Measurements from ENCODE around the gene ADM. TPM values are rescaled to one million over a fixed set of nuclear protein-coding genes. Genes with fewer than 3 reads are reported as not detected.
A peak's percentile ranks its signal among the peaks of the same experiment; 100 is the strongest.

ADM gene
- total RNA-seq, 1 donor from 2014 or later, result 28.8 TPM

GRCh38 chr11:10298342-10298741 is 6.5 kb upstream of the ADM start:
- peaks cover 30% of the 10 kb centered on the region for H3K27me3 Mint-ChIP-seq
- TF ChIP-seq CTCF (conservative IDR thresholded peaks at IDR 0.05), result peak; percentile 50
- peak overlapping the region; percentile 25 for H3K4me3 Mint-ChIP-seq
- H3K36me3 Mint-ChIP-seq, result peaks cover 10% of the 10 kb centered on the region
- H3K27ac Mint-ChIP-seq, result no peak overlapping the region
- no peak for DNase-seq (ENCODE audit: extremely low spot score, unreplicated experiment)
- H3K9me3 Mint-ChIP-seq, result no peaks in the 10 kb centered on the region
- H3K4me1 Mint-ChIP-seq (ENCODE audit: unreplicated experiment), result peaks cover 13% of the 10 kb centered on the region

GRCh38 chr11:10301656-10302358 is 3.1 kb upstream of the ADM start:
- Mint-ChIP-seq H3K9me3 (no peaks in the 10 kb centered on the region), H3K27ac (peak overlapping the region; percentile 98), H3K36me3 (peaks cover 10% of the 10 kb centered on the region), H3K4me3 (peak overlapping the region; percentile 98), H3K4me1 (ENCODE audit: unreplicated experiment) (peaks cover 18% of the 10 kb centered on the region), H3K27me3 (peaks cover 59% of the 10 kb centered on the region)
- TF ChIP-seq CTCF (conservative IDR thresholded peaks at IDR 0.05), result no peak
- no peak for DNase-seq (ENCODE audit: extremely low spot score, unreplicated experiment)

DNA sequence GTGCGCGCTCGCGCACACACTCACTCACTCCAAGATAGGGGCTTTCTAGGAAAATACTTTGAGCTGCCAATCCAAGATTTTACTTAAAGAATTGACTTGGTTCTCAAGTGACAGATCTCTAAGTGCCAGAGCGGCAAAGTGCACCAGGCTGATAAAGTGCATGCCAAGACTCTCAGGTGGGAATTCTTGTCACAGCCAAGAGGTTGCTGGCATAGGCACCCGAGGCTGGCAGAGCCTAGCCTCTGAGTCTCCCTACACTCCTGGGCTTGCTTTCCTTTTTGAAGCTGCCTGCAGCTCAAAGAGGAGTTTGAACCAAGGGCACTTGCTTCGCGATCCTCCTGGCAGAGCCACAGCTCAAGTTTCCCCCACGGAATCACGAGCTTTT is 2.5 kb upstream of the ADM start:
- Mint-ChIP-seq H3K9me3 (no peaks in the 10 kb centered on the region), H3K27ac (peak overlapping the region; percentile 98), H3K36me3 (peaks cover 14% of the 10 kb centered on the region), H3K4me3 (peak overlapping the region; percentile 98), H3K4me1 (ENCODE audit: unreplicated experiment) (peaks cover 23% of the 10 kb centered on the region), H3K27me3 (peaks cover 65% of the 10 kb centered on the region)
- TF ChIP-seq CTCF (conservative IDR thresholded peaks at IDR 0.05), result no peak
- no peak for DNase-seq (ENCODE audit: extremely low spot score, unreplicated experiment)

DNA sequence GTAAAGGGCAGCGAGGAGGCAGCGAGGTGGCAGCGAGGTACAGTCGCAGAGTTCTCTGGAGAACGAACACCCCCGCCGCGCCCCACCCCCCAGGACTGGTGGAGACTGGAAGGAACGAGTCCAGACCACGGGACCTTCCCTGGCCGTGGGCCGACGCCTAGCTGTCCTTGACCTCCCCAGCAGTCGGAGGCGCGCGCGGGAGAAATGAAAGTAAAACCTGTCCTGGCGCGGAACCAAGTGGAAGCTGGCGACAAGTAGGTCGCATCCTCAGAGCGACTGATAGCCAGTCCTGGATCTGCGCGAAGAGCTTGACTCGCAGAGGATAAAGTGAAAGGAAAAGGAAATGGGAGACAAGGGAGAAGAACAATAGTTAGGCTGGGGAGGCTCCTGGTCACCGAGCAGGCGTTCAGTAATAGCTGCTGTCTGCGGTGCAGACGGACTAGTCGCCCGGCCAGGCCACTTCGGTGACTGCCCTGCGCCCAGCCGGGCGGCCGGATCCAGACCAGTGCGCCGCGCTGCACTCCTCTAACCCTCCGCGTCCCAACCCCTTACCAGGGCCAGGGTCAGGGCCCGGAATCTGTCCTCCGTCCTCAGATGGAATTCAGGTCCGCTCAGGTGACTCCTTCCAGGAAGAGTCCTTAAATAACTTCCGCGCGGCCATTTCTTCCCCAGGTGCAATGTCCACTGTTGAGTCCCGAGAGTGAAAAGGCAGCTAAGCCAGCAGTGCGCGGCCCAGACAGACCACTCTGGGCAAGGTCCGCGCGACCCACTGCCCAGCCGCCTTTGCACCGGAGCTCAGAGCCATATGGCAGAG is 1.9 kb upstream of the ADM start:
- Mint-ChIP-seq H3K9me3 (no peaks in the 10 kb centered on the region), H3K4me3 (peak overlapping the region; percentile 98), H3K4me1 (ENCODE audit: unreplicated experiment) (peaks cover 19% of the 10 kb centered on the region), H3K36me3 (peaks cover 10% of the 10 kb centered on the region), H3K27me3 (peaks cover 71% of the 10 kb centered on the region), H3K27ac (peak overlapping the region; percentile 98)
- TF ChIP-seq CTCF (conservative IDR thresholded peaks at IDR 0.05), result no peak
- DNase-seq (ENCODE audit: extremely low spot score, unreplicated experiment), result no peak

DNA sequence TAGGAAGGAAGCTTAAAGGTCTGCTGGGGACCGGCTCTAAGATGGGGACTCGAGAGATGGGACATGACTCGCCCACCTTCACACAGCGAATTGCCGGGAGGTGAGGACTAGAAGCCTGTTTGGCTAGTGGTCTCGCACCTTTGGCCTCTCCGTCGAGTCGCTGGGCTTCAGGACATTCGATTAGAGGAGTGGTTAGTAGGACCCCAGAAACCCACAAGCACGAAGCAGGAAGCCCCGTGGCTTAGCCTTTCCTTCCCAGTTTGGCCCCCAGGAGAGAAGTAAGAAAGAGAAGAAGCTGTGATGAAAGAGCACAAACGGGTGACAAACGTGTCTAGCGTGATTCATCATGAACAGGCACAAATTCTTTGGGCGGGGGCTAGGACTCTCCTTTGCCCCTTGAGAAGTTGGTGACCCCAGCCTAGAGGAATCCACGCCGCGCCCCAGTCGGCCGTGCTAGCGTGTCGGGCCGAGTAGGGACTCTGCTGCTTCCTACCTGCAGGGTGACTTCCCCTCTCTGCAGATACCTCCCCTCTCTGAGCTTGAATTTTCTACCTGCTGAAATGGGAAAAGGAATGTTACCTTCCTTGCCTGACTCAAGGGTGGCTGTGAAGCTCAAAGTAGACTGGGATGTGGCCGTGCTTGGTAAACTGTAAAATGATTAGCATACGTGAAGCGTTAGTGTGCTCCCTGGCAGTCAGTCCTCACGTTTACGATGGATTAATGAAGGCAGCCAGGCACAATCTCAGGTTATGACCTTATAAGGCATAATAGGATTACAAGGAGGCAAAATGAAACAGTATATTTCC is 1.1 kb upstream of the ADM start:
- Mint-ChIP-seq H3K4me1 (ENCODE audit: unreplicated experiment) (peaks cover 19% of the 10 kb centered on the region), H3K36me3 (peaks cover 10% of the 10 kb centered on the region), H3K27ac (peak overlapping the region; percentile 98), H3K4me3 (peak overlapping the region; percentile 98), H3K27me3 (peaks cover 79% of the 10 kb centered on the region), H3K9me3 (no peaks in the 10 kb centered on the region)
- no peak for DNase-seq (ENCODE audit: extremely low spot score, unreplicated experiment)
- no peak for TF ChIP-seq CTCF (conservative IDR thresholded peaks at IDR 0.05)
